BLaER1 treated with 17β-estradiol and CSF1 and Interleukin-3, amounts not matched to agents 10 nM and 100 nM (cell line): Measurements from ENCODE around the gene RPL6.
"Not testable (repeated sequence)": the region's sequence is repeated elsewhere in the genome, so short reads cannot be mapped to it uniquely, and the experiment has no call there.

Experiments used
- H3K27ac ChIP-seq, 11 experiments: shearing (Covaris generic); formaldehyde crosslinking; 2 replicates each; pipeline ENCODE4 v1.8.1; 2022
- H3K27me3 ChIP-seq, 11 experiments: shearing (Covaris generic); formaldehyde crosslinking; 2 replicates each; pipeline ENCODE4 v1.8.1; 2022
- H3K36me3 ChIP-seq, 11 experiments: shearing (Covaris generic); formaldehyde crosslinking; 2 replicates each; pipeline ENCODE4 v1.8.1; 2022
- H3K4me1 ChIP-seq, 10 experiments: shearing (Covaris generic); formaldehyde crosslinking; 2 replicates each; pipeline ENCODE4 v1.8.1; 2022
- H3K4me2 ChIP-seq, 11 experiments: shearing (Covaris generic); formaldehyde crosslinking; 2 replicates each; pipeline ENCODE4 v1.8.1; 2022
- H3K4me3 ChIP-seq, 10 experiments: shearing (Covaris generic); formaldehyde crosslinking; 2 replicates each; pipeline ENCODE4 v1.8.1; 2022
- H3K9ac ChIP-seq, 11 experiments: shearing (Covaris generic); formaldehyde crosslinking; 2 replicates each; pipeline ENCODE4 v1.8.1; 2022
- H3K9me3 ChIP-seq, 11 experiments: shearing (Covaris generic); formaldehyde crosslinking; replicated peaks in 1 of 11; 2 replicates each; pipeline ENCODE4 v1.8.1; 2022
- H4K20me1 ChIP-seq, 11 experiments: shearing (Covaris generic); formaldehyde crosslinking; 2 replicates each; pipeline ENCODE4 v1.8.1; 2022
- Cebpa-rat ChIP-seq, 11 experiments: shearing (Covaris generic); IDR thresholded peaks; 2 replicates each; pipeline ENCODE4 v1.8.1; 2022

RPL6 gene

GRCh38 chr12:112413855-112414625, 4.6 kb upstream of the RPL6 start:
- H3K27ac ChIP-seq: peak overlapping the region in 1 of 11 experiments; percentile 15; a peak in 1 of 22 replicates
- H3K4me3 ChIP-seq: no peak overlapping the region
- H3K4me2 ChIP-seq: no peak overlapping the region
- H3K9ac ChIP-seq: peak overlapping the region in 5 of 11 experiments; percentile 15 to 53 (median 35); a peak in 2 of 22 replicates
- H3K4me1 ChIP-seq: peaks cover 6 to 17% (median 8%) of the 10 kb centered on the region in 10 experiments; a peak in 17 of 20 replicates
- no peaks in the 10 kb centered on the region for H3K9me3 ChIP-seq
- H4K20me1 ChIP-seq: peaks cover 0 to 1% (median 0%) of the 10 kb centered on the region in 11 experiments; a peak in 2 of 22 replicates
- no peaks in the 10 kb centered on the region for H3K36me3 ChIP-seq
- no peak for TF ChIP-seq Cebpa-rat (IDR thresholded peaks at IDR 0.05)
- H3K27me3 ChIP-seq: no peaks in the 10 kb centered on the region

DNA sequence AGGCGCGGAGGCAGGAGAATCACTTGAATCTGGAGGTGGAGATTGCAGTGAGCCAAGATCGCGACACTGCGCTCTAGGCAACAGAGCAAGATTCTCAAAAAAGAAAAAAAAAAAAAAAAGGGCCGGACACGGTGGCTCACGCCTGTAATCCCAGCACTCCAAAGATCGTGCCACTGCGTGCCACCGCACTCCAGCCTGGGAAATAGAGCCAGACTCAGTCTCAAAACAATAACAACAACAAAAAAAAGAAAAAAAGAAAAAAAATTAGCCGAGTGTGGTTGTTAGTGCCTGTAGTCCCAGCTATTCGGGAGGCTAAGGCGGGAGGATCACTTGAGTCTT, 470 bp upstream of the RPL6 start:
- Histone ChIP-seq H3K36me3 (peaks cover 34 to 39% (median 38%) of the 10 kb centered on the region in 11 experiments), H3K27me3 (no peaks in the 10 kb centered on the region), H3K27ac (peak overlapping the region in 3 of 11 experiments; percentile 92 to 100 (median 94); a peak in 6 of 22 replicates), H3K4me3 (peak overlapping the region in 2 of 10 experiments; percentile 68 to 69; a peak in 4 of 20 replicates), H3K4me1 (peaks cover 21 to 31% (median 26%) of the 10 kb centered on the region in 10 experiments), H3K4me2 (no peak overlapping the region; a peak in 1 of 22 replicates), H3K9me3 (no peaks in the 10 kb centered on the region), H4K20me1 (peaks cover 33 to 40% (median 36%) of the 10 kb centered on the region in 11 experiments), H3K9ac (peak overlapping the region in 1 of 11 experiments; percentile 98; a peak in 1 of 22 replicates)
- no peak for TF ChIP-seq Cebpa-rat (IDR thresholded peaks at IDR 0.05)

DNA sequence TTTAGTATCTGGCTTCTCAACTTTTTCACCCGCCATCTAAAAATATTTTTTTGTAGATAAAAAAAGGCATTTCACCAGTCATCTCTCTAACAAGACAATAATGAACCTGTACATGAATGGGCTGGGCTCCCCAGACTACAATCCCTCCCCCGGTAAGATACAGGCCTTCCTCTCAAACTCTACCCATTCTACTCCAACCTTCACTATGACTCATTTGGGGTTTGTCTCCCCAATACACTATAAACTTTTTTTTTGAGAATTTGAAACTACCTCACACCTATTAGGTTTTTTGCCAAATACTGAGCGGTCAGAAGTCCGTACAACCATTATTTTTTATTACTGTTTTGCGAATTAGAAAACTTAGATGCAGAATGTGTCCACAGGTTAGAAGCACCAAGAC, 784 bp downstream of the RPL6 start:
- Histone ChIP-seq H3K27ac (peak overlapping the region; percentile 84 to 100 (median 94)), H3K4me3 (peak overlapping the region; percentile 68 to 87 (median 76)), H3K4me1 (peaks cover 21 to 31% (median 26%) of the 10 kb centered on the region in 10 experiments), H4K20me1 (peaks cover 45 to 52% (median 48%) of the 10 kb centered on the region in 11 experiments), H3K4me2 (peak overlapping the region; percentile 77 to 96 (median 93)), H3K27me3 (no peaks in the 10 kb centered on the region), H3K9ac (peak overlapping the region; percentile 87 to 99 (median 91)), H3K9me3 (no peaks in the 10 kb centered on the region), H3K36me3 (peaks cover 46 to 52% (median 51%) of the 10 kb centered on the region in 11 experiments)
- TF ChIP-seq Cebpa-rat (IDR thresholded peaks at IDR 0.05): no peak

- Histone ChIP-seq H3K27ac (peak overlapping the region in 6 of 11 experiments; percentile 4 to 100 (median 95); a peak in 5 of 22 replicates), H3K4me1 (peaks cover 21 to 31% (median 26%) of the 10 kb centered on the region in 10 experiments), H3K9ac (peak overlapping the region; percentile 87 to 99 (median 91); a peak in 21 of 22 replicates), H4K20me1 (peaks cover 45 to 56% (median 50%) of the 10 kb centered on the region in 11 experiments), H3K4me2 (peak overlapping the region; percentile 77 to 96 (median 93)), H3K4me3 (peak overlapping the region; percentile 68 to 87 (median 76)), H3K36me3 (peaks cover 48 to 55% (median 53%) of the 10 kb centered on the region in 11 experiments)
- H3K9me3 ChIP-seq, H3K27me3 ChIP-seq: not testable (repeated sequence)
Measured at GRCh38 chr12:112407683-112408082, 1.7 kb downstream of the RPL6 start.

DNA sequence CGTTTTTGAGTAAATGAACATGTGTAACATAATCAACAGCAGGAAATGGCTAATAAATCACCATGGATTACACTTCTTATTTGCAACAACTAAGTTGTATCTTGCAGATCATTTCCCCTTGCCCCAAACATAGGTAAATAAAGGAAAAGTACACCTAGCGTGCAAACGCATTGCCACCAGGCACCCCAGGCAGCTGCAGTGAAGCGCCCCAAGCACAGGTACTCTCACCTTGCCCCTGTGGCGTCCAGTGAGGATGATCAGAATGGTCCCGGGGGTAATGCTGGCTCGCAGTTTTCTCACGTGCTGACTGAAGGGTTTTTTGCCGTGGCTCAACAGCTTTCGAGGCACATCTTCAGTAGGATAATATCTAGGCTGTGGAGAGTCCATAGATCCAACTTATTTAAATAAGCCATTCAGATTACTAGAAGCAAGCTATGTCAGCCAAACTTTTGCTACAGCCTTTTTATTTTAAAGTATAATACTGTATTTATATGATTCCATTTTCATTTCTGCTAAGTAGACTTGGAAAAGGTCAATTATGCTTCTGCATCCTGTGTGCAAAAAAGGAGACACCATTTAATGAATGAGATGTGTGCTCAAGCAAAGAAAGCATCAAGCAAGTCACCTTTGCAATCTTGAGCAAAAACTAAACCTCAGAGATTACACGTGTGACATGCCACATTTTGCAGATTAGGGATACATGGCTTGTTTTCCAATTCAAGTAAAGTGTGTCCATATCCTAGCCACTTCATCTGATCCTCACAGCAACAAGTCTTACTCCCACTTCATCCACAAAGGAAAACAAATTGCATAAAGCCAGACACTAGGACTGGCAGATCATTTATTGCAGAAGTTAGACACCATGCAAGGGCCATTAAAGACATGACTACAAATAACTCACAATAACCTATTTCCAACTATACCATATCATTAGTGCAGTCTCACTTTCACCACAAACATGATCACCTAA, 2.6 kb downstream of the RPL6 start:
- Histone ChIP-seq H3K27me3 (no peaks in the 10 kb centered on the region), H3K4me2 (peak overlapping the region; percentile 77 to 96 (median 93)), H3K4me3 (peak overlapping the region; percentile 68 to 87 (median 76); a peak in 19 of 20 replicates), H3K27ac (0 out of 22 replicates have a peak overlapping the region, but pooled peaks of 1 of the 11 experiments have one; percentile 4), H3K9ac (peak overlapping the region; percentile 87 to 99 (median 91); a peak in 21 of 22 replicates), H4K20me1 (peaks cover 45 to 57% (median 50%) of the 10 kb centered on the region in 11 experiments), H3K36me3 (peaks cover 48 to 55% (median 53%) of the 10 kb centered on the region in 11 experiments), H3K4me1 (peaks cover 21 to 31% (median 26%) of the 10 kb centered on the region in 10 experiments), H3K9me3 (no peaks in the 10 kb centered on the region)
- no peak for TF ChIP-seq Cebpa-rat (IDR thresholded peaks at IDR 0.05)

DNA sequence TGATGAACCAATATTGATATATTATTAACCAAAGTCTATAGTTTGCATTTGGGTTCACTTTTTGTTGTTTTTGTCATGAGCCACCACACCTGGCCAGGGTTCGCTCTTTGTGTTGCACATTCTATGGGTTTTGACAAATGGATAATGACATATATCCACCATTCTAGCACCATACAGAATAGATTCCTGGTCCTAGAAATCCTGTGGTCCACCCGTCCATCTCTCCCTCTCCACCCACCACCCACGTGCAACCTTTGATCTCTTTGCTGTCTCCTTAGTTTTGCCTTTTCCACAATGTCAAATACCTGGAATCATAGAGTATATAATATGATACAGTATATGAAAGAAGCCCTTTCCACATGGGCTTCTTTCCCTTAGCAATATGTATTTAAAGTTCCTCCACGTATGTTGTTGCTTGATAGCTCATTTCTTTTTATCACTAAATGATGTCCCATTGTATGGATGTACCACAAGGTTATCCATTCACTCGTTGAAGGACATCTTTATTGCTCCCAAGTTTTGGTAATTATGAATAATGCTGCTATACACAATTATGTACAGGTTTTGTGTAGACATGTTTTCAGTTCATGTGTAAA, 7.4 kb downstream of the RPL6 start:
- peaks cover 0 to 3% (median 0%) of the 10 kb centered on the region in 11 experiments; a peak in 1 of 22 replicates for H3K9me3 ChIP-seq
- no peak overlapping the region for H3K4me2 ChIP-seq
- H3K27me3 ChIP-seq: no peaks in the 10 kb centered on the region
- H3K27ac ChIP-seq: no peak overlapping the region
- no peak overlapping the region for H3K9ac ChIP-seq
- no peak overlapping the region for H3K4me3 ChIP-seq
- H3K4me1 ChIP-seq: peaks cover 7 to 16% (median 11%) of the 10 kb centered on the region in 10 experiments
- TF ChIP-seq Cebpa-rat (IDR thresholded peaks at IDR 0.05): no peak
- H4K20me1 ChIP-seq: peaks cover 31 to 41% (median 35%) of the 10 kb centered on the region in 11 experiments
- H3K36me3 ChIP-seq: peaks cover 34 to 38% (median 36%) of the 10 kb centered on the region in 11 experiments

GRCh38 chr12:112401054-112401453, 8.4 kb downstream of the RPL6 start:
- Histone ChIP-seq H3K9ac (no peak overlapping the region), H3K4me3 (no peak overlapping the region), H4K20me1 (peaks cover 21 to 31% (median 26%) of the 10 kb centered on the region in 11 experiments; a peak in 21 of 22 replicates), H3K27ac (no peak overlapping the region), H3K36me3 (peaks cover 24 to 28% (median 26%) of the 10 kb centered on the region in 11 experiments), H3K4me1 (peaks cover 0 to 7% (median 2%) of the 10 kb centered on the region in 10 experiments; a peak in 11 of 20 replicates), H3K27me3 (no peaks in the 10 kb centered on the region), H3K4me2 (no peak overlapping the region), H3K9me3 (peaks cover 3 to 8% (median 4%) of the 10 kb centered on the region in 11 experiments)
- TF ChIP-seq Cebpa-rat (IDR thresholded peaks at IDR 0.05): no peak

DNA sequence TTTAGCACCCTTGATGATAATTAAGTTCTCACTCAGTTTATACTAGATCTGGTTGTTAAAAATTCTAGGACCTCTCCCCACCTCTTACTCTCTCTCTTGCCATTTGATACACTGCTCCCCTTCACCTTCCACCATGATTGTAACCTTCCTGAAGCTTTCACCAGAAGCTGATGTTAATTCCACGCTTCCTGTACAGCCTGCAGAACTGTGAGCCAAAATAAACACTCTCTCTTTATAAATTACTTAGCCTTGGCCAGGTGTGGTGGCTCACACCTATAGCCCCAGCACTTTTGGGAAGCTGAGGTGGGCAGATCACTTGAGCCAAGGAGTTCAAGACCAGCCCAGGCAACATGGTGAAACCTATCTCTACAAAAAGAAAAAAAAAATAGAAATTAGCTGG, 16.1 kb downstream of the RPL6 start:
- H3K9ac ChIP-seq: no peak overlapping the region
- H3K9me3 ChIP-seq: peaks cover 24 to 30% (median 26%) of the 10 kb centered on the region in 11 experiments
- no peak for TF ChIP-seq Cebpa-rat (IDR thresholded peaks at IDR 0.05)
- H4K20me1 ChIP-seq: no peaks in the 10 kb centered on the region
- no peaks in the 10 kb centered on the region for H3K27me3 ChIP-seq
- no peak overlapping the region for H3K4me2 ChIP-seq
- no peak overlapping the region for H3K27ac ChIP-seq
- H3K4me3 ChIP-seq: no peak overlapping the region
- no peaks in the 10 kb centered on the region for H3K36me3 ChIP-seq
- H3K4me1 ChIP-seq: peaks cover 0 to 3% (median 0%) of the 10 kb centered on the region in 10 experiments; a peak in 1 of 20 replicates

GRCh38 chr12:112389922-112390654, 19.3 kb downstream of the RPL6 start:
- not testable (repeated sequence) for H3K9ac ChIP-seq, H4K20me1 ChIP-seq, H3K36me3 ChIP-seq, H3K4me2 ChIP-seq, H3K4me3 ChIP-seq, H3K27me3 ChIP-seq, H3K27ac ChIP-seq
- H3K9me3 ChIP-seq: peaks cover 9 to 13% (median 12%) of the 10 kb centered on the region in 11 experiments
- peaks cover 11 to 23% (median 18%) of the 10 kb centered on the region in 10 experiments for H3K4me1 ChIP-seq
